GM13976 (cell line): Measurements from ENCODE around the gene CCDC91.

Experiments used
- DNase-seq: peaks from one replicate; pipeline ENCODE4 v3.0.0; 2012; ENCODE audit warnings: low spot score
- in situ Hi-C: fragments of 300-500 bp; cut with MboI; formaldehyde crosslinking; loops from one replicate; pipeline ENCODE4 v1.12.0; 2022; ENCODE audit warnings: low sequenced_read_pairs, mixed read lengths, inconsistent platforms; ENCODE audit not compliant: unreplicated experiment
- TF ChIP-seq, protein P1 (sequence below): IDR thresholded peaks from 2 replicates; pipeline ENCODE4 v1.5.1; 2012; ENCODE audit warnings: borderline replicate concordance, mild to moderate bottlenecking; ENCODE audit not compliant: insufficient read depth; ENCODE audit errors: extremely low read depth, missing control alignments, control extremely low read depth

Gene CCDC91

DNA sequence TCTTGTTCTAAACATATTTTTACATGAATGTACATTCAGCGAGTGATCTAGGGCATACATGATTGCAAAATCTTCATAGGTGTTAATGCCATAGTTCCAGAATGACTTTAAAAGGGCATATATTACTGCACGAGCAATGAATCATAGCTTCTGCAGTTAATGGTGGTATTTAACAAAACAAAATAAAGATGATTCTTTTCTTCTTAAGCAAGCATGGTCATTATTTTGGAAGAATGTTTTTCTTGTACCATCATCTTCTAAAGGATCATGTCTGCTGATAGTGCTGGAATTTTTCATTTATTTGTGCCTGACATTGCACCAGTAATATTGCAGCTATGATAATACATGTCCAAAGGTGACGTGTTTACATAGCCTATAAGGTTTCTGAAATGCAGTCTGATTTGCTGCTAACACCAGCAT, 388.6 kb downstream of the CCDC91 start:
- no peak for DNase-seq
- TF ChIP-seq, protein P1, sequence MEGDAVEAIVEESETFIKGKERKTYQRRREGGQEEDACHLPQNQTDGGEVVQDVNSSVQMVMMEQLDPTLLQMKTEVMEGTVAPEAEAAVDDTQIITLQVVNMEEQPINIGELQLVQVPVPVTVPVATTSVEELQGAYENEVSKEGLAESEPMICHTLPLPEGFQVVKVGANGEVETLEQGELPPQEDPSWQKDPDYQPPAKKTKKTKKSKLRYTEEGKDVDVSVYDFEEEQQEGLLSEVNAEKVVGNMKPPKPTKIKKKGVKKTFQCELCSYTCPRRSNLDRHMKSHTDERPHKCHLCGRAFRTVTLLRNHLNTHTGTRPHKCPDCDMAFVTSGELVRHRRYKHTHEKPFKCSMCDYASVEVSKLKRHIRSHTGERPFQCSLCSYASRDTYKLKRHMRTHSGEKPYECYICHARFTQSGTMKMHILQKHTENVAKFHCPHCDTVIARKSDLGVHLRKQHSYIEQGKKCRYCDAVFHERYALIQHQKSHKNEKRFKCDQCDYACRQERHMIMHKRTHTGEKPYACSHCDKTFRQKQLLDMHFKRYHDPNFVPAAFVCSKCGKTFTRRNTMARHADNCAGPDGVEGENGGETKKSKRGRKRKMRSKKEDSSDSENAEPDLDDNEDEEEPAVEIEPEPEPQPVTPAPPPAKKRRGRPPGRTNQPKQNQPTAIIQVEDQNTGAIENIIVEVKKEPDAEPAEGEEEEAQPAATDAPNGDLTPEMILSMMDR, result no peak
- in situ Hi-C loops, result no loop called here

DNA sequence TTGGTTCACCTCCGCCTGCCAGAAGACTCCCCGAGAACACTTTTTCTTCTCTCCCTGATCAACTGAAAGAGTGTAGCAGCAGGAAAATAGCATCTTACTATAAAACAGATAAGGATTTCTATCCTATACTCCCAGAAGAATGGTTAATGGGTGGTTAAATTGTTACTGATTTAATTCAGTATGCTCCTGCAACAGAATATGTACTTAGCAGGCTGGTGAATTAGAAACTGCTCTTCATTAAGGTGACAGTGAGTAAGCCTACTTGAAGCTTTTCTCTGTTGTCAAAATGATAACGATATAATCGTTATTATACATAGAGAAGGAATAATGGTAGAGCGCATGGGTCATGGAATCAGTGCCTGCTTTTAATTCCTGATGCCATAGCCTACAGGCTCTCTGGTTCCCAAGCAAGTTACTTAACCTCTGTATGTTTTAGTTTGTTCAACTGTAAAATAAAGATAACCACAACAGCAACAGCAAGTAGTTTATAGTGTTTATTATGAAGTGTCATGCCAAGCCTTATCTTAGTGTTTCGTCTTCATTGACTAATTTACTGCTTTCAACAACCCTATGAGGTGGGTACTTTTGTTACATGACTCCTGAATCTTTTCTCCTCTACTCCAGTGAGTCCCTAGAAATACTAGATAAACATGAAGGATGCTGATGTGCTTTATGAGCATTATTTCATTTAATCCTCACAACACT, 392.6 kb downstream of the CCDC91 start:
- TF ChIP-seq, protein P1, result no peak
- DNase-seq, result no peak
- in situ Hi-C loops, result no loop called here

DNA sequence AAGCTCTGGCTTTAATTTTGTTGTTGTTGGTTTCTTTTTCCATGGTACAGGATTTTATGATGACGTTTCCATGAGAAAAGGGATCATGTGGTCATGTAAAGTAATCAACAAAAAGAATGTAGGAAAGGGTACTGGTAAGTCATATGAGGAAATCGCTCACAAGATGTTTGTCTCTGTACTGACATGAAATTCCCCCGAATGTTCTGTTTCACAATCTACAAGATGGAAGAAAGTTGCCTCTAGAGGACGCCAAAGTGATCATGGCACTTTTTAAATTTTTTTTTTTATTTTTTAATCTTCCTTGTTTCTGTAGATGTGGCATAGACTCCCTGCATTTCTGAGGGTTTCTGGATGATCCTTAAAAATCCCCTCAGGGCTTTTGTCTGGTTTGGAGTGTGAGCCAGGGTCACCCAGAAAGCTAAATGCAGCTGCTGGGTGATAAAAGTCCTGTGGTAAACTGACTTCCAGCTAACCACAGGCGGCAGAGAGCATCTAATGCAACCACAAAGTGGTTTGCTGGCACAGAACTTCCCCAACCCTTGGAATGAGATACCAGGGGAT, 393.5 kb downstream of the CCDC91 start:
- no peak for DNase-seq
- TF ChIP-seq, protein P1, result no peak
- in situ Hi-C loops, result no loop called here

DNA sequence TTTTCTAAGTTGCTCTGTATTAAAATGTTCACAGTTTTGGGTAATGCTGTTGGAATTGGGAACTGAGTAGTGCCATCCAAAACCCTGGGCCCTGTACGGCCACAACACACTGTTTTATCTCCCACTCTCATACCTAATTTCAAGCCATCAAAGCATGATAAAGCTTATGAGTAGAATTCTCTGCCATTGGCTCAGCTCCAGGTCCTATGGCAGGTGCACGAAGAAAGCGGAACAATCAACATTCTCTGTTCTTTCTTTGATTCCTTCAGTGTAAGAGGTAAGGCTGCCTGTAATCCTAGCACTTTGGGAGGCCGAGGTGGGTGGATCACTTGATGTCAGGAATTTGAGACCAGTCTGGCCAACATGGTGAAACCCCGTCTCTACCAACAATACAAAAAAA, 394.9 kb downstream of the CCDC91 start:
- in situ Hi-C loops, result no loop called here
- DNase-seq, result no peak
- TF ChIP-seq, protein P1, result no peak

- no peak for DNase-seq
- in situ Hi-C loops, result no loop called here
- TF ChIP-seq, protein P1, result no peak
These were observed 396.2 kb downstream of the CCDC91 start for GRCh38 chr12:28586481-28586880.

GRCh38 chr12:28591831-28592230, 401.6 kb downstream of the CCDC91 start:
- DNase-seq, result no peak
- in situ Hi-C loops, result no loop called here
- TF ChIP-seq, protein P1, result no peak
